Measurements from ENCODE around the gene LIPF.
A peak's percentile ranks its signal among the peaks of the same experiment; 100 is the strongest.
"Not testable (repeated sequence)": the region's sequence is repeated elsewhere in the genome, so short reads cannot be mapped to it uniquely, and the experiment has no call there.

The LIPF gene

GRCh38 chr10:88680958-88681357, 16.7 kb downstream of the LIPF start:
- no peak for DNase-seq

DNA sequence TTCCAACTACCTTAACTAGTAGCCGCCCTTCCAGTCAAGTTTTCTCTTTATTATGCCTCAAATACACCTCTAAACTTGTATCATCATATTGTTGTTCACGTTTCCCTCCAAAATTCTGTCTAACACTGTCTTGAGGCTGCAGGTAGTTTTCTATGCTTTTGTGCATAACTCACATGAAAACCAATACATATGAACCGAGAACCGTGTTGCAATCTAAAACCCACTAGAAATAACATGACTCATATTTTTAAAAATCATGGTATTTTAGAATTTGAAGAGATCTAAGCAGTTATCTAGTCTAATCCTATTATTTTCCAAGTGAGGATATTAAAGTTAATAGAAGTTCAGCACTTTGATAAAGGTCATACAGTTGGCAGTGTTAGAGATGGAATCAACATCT, 18.2 kb downstream of the LIPF start:
- DNase-seq = no peak

- peak in 1 of 5 donors; percentile 6 for DNase-seq
These were observed 23.7 kb downstream of the LIPF start for GRCh38 chr10:88687853-88688467.

- no peak for DNase-seq
These were observed 25.1 kb downstream of the LIPF start for GRCh38 chr10:88689366-88689765.

- DNase-seq = no peak
These were observed 29.3 kb downstream of the LIPF start for GRCh38 chr10:88693392-88694020.

DNA sequence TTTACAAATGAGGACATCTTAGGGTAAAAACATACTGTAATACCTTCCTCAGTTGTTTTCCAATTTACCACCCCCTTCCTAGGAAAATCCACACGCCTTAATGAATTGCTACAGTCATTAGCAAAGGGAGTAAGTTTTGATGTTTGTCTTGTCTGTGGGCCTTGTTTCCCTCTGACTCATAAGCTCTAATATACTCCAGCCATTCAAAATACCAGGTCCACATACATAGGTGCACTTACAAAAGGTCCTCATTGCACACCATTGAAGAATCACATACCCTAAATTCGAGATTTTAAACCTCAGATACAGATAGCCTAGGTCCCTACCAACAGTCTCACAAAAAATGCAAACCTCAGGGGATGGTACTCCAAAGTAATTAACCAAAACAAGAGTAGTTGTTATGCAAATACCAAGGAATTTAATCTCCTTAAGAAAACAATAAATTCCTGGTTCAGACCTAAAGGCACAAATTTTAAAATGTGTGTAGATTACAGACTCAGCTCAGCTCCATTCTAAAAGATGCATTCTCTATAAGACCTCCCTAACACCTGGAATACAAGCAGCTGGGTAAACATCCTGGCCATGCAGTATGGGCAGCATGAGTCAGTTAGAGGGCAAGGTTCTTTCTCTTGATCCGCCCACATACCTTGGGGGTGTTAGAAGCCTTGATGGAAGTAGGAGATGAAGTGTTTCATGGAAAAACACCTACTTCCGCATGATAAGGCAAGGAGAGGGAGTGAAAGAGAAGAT, 38.8 kb downstream of the LIPF start:
- DNase-seq = no peak

- no peak for DNase-seq
These were observed 41.7 kb downstream of the LIPF start, which contains the start of gene LIPK for GRCh38 chr10:88705958-88706357. Gene LIPK (plus strand): TSS chr10:88706249. CDS start chr10:88724544, 18,295 bp downstream.

DNA sequence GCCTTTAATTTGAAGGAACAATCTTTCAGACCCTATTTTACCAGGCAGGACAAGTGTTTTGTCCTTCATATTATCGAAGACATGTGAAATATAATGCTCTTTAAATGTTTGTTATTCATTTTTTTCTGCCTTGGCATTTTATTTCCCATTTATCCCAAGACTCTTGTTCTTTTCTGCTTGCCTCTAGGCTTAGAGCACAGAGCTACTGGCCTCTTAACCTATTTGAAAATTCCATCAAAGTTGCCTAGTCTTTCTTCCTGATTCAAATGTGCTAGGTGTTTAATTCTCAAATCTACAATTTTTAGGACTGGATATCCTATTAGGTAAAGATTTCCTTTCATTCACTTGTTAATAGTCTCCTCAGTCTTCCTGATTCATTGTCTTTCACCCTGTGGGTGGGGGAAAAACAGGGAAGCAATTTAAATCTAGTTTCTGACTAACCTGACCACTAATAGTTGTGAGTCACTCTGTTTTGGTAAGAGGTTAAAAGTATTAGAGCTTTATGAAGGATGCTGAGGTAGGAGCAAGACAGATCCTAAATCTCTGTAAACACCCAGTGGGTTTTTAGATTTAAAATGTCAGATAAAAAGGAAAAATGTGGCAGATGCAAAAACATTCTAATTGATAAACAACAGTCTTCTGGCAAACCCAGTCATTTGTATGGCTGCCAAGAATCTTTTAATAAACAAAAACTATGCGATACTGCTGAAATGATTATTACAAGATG, 43.4 kb downstream of the LIPF start:
- no peak for DNase-seq

DNA sequence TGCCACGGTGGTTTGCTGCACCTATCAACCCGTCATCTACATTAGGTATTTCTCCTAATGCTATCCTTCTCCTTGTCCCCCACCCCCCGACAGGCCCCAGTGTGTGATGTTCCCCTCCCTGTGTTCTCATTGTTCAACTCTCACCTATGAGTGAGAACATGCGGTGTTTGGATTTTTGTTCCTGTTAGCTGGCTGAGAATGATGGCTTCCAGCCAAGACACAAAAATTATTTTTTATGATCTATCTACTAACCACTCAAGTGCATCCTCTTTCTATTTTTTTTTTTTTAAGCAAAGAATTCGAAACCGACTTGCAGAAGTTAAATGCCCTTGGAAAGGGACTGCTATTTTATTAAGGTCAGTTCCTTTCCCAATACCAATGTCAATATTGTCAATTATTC, 45.1 kb downstream of the LIPF start:
- not testable (repeated sequence) for DNase-seq

DNA sequence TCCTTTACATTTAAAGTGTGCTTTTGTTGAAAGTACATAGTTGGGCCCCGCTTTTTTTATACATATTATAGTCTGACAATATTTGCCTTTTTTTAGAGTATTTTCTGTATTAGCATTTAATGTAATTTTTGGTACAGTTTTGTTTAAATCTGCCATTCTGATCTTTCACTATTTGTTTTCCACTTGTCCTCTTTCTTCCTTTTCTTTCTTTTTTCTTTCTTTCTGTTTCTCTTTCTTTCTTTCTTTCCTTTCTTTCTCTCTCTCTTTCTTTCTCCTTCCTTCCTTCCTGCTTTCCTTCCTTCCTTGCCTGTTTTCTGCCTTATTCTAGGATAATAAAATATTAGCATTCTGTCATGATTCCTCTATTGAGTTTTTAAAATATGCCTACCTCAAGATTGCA, 51.3 kb downstream of the LIPF start:
- no peak for DNase-seq

- no peak for DNase-seq
These were observed 57.1 kb downstream of the LIPF start for GRCh38 chr10:88721392-88721791.

DNA sequence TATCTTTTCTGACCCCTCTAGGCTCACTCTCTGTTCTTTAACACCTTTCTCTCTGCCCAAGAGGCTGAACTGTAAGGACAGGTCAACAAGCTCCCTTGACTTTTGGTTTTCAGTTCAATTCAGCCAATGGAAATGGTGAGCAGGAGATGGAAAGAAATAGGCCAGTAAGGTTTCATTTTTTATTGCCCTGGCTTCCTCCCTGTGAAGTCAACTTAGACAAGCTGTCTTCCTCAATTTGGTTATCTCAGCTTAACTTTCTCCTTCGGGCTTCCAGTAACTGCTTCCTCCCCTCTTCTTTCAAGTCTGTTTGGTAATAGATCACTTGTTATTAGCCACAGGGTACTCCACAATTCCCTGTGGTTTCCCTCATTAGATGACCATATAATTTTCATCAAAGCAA, 61.6 kb downstream of the LIPF start:
- DNase-seq = no peak

- DNase-seq = peak in 1 of 5 donors; percentile 50
These were observed 64.0 kb downstream of the LIPF start for GRCh38 chr10:88728107-88728763.
